Activated CD8-positive, alpha-beta T cell treated with anti-CD3 and anti-CD28 coated beads for 36 hours (primary cell): ENCODE results near the gene NINL. TPM values are rescaled to one million over a fixed set of nuclear protein-coding genes. Genes with fewer than 3 reads are reported as not detected.

ENCODE experiments used
- ATAC-seq: fragments of 200-7000 bp; cut with Tn5 transposase; one replicate; pipeline ENCODE4 v1.10.0; 2021; ENCODE audit warnings: mild to moderate bottlenecking, moderate library complexity
- CTCF ChIA-PET: fragments of 350-600 bp; sonication (Branson Sonifier 250); formaldehyde crosslinking; loops from one replicate; lab custom pipeline; 2021; ENCODE audit warnings: antibody characterized with exemption; lab: Charles Lee
- POLR2A ChIA-PET: fragments of 350-600 bp; sonication (Branson Sonifier 250); formaldehyde crosslinking; loops from one replicate; lab custom pipeline; 2021; ENCODE audit warnings: antibody characterized with exemption; lab: Charles Lee
- DNase-seq: peaks from one replicate; pipeline ENCODE4 v3.0.0-alpha.2; 2020
- H3K27ac Mint-ChIP-seq: one replicate; pipeline ENCODE4 v1.8.0; 2021; ENCODE audit warnings: mild to moderate bottlenecking, mixed read lengths
- H3K27me3 Mint-ChIP-seq: one replicate; pipeline ENCODE4 v1.8.0; 2021; ENCODE audit warnings: mixed read lengths
- H3K36me3 Mint-ChIP-seq: one replicate; pipeline ENCODE4 v1.8.0; 2021; ENCODE audit warnings: low read depth, mixed read lengths
- H3K4me1 Mint-ChIP-seq: one replicate; pipeline ENCODE4 v1.8.0; 2021; ENCODE audit warnings: low read depth, mixed read lengths
- H3K4me3 Mint-ChIP-seq: one replicate; pipeline ENCODE4 v1.8.0; 2021; ENCODE audit warnings: mild to moderate bottlenecking, moderate library complexity, mixed read lengths
- H3K9me3 Mint-ChIP-seq: one replicate; pipeline ENCODE4 v1.8.0; 2021; ENCODE audit warnings: mixed read lengths
- CTCF ChIP-seq: fragments of 200-600 bp; IDR thresholded peaks from one replicate; pipeline ENCODE4 v1.8.0; 2022; ENCODE audit warnings: antibody characterized with exemption, mild to moderate bottlenecking
- intact Hi-C: fragments of 100-400 bp; cut with micrococcal nuclease; formaldehyde crosslinking; loops from one replicate; pipeline ENCODE4 v1.10.0; 2022
- total RNA-seq, 2 experiments: library from RNA; stranded (reverse); gene quantifications; one replicate each; pipeline ENCODE4 v1.2.3, GENCODE V29; 2021

Gene NINL
- total RNA-seq, 2 experiments from 2014 or later = 2.3 to 4.1 TPM

- no peak for DNase-seq
- POLR2A ChIA-PET = no interaction called here
- Mint-ChIP-seq H3K27me3 (no peaks in the 10 kb centered on the region), H3K4me1 (no peaks in the 10 kb centered on the region), H3K4me3 (no peak overlapping the region), H3K9me3 (no peaks in the 10 kb centered on the region), H3K27ac (no peak overlapping the region), H3K36me3 (no peaks in the 10 kb centered on the region)
- TF ChIP-seq CTCF = no peak
- intact Hi-C loops = no loop called here
- no peak for ATAC-seq
- CTCF ChIA-PET = no interaction called here
Measured at GRCh38 chr20:25548613-25549086, 36.7 kb downstream of the NINL start.

- Mint-ChIP-seq H3K9me3 (no peaks in the 10 kb centered on the region), H3K4me3 (no peak overlapping the region), H3K27ac (no peak overlapping the region), H3K36me3 (no peaks in the 10 kb centered on the region), H3K27me3 (no peaks in the 10 kb centered on the region), H3K4me1 (no peaks in the 10 kb centered on the region)
- no peak for ATAC-seq
- DNase-seq = no peak
- ChIA-PET POLR2A (no interaction called here), CTCF (no interaction called here)
- intact Hi-C loops = no loop called here
- TF ChIP-seq CTCF = no peak
Measured at GRCh38 chr20:25547999-25548398, 37.3 kb downstream of the NINL start.

DNA sequence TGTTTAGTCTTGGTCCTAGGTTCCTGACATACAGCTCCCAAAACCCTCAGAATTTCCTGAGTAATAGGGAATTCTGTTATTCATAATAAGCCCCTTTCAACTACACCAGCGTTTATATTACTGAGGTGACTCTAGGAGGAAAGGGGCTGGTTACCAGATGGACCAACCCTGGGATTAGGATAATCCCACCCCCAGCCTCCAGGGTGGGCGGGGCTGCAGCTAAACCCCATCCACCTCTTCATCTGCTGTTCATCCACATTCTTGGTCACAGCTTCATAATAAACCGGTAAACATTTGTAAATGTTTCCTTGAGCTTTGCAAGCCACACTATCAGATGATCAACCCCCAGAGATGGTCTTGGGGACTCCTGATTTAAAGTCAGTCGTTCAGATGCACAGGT is 38.3 kb downstream of the NINL start:
- DNase-seq (no peak), ATAC-seq (no peak)
- Mint-ChIP-seq H3K4me1 (no peaks in the 10 kb centered on the region), H3K9me3 (no peaks in the 10 kb centered on the region), H3K27ac (no peak overlapping the region), H3K27me3 (no peaks in the 10 kb centered on the region), H3K4me3 (no peak overlapping the region), H3K36me3 (no peaks in the 10 kb centered on the region)
- POLR2A ChIA-PET = no interaction called here
- TF ChIP-seq CTCF = no peak
- CTCF ChIA-PET = no interaction called here
- intact Hi-C loops = no loop called here

GRCh38 chr20:25546048-25546447 is 39.3 kb downstream of the NINL start:
- Mint-ChIP-seq H3K27ac (no peak overlapping the region), H3K27me3 (no peaks in the 10 kb centered on the region), H3K36me3 (no peaks in the 10 kb centered on the region), H3K4me3 (no peak overlapping the region), H3K4me1 (no peaks in the 10 kb centered on the region), H3K9me3 (no peaks in the 10 kb centered on the region)
- no peak for DNase-seq
- ChIA-PET CTCF (no interaction called here), POLR2A (no interaction called here)
- ATAC-seq = no peak
- TF ChIP-seq CTCF = no peak
- intact Hi-C loops = no loop called here

- H3K36me3 Mint-ChIP-seq = no peaks in the 10 kb centered on the region
- ChIA-PET POLR2A (no interaction called here), CTCF (no interaction called here)
- no peak overlapping the region for H3K4me3 Mint-ChIP-seq
- DNase-seq (no peak), ATAC-seq (no peak)
- no peaks in the 10 kb centered on the region for H3K9me3 Mint-ChIP-seq
- H3K4me1 Mint-ChIP-seq = no peaks in the 10 kb centered on the region
- H3K27me3 Mint-ChIP-seq = no peaks in the 10 kb centered on the region
- no peak overlapping the region for H3K27ac Mint-ChIP-seq
- intact Hi-C loops = no loop called here
- TF ChIP-seq CTCF = no peak
Measured at GRCh38 chr20:25545171-25545570, 40.2 kb downstream of the NINL start.
